PFSK-1 (cell line): ENCODE data around the gene RBM15.

Experiments
- FOXP2 ChIP-seq: optimal IDR thresholded peaks from 2 replicates; pipeline ENCODE3; 2011; ENCODE audit warnings: borderline replicate concordance, control low read depth, inconsistent platforms; ENCODE audit not compliant: insufficient read depth; ENCODE audit errors: extremely low read length, extremely low read depth
- POLR2AphosphoS5 ChIP-seq: IDR thresholded peaks from 2 replicates; pipeline ENCODE4 v1.6.1; 2012; ENCODE audit warnings: low read depth, mild to moderate bottlenecking, control low read depth, low read length, moderate library complexity
- SIN3A ChIP-seq: IDR thresholded peaks from 2 replicates; pipeline ENCODE4 v1.6.1; 2012; ENCODE audit warnings: mild to moderate bottlenecking, low read length, moderate library complexity, borderline replicate concordance; ENCODE audit not compliant: insufficient read depth
- TAF1 ChIP-seq: IDR thresholded peaks from 2 replicates; pipeline ENCODE4 v1.6.1; 2012; ENCODE audit warnings: low read length, control low read depth, borderline replicate concordance; ENCODE audit not compliant: insufficient read depth
- TF ChIP-seq, protein P1 (sequence below), 2 experiments: IDR thresholded peaks; 2 replicates each; pipeline versions ENCODE4 v1.6.1 to v1.8.0; 2011 to 2012; ENCODE audit warnings: low read depth in 2 of 2, low read length in 2 of 2, control low read depth in 1 of 2, inconsistent platforms in 1 of 2, mild to moderate bottlenecking in 1 of 2, moderate library complexity in 1 of 2; ENCODE audit not compliant: insufficient read depth in 1 of 2

DNA sequence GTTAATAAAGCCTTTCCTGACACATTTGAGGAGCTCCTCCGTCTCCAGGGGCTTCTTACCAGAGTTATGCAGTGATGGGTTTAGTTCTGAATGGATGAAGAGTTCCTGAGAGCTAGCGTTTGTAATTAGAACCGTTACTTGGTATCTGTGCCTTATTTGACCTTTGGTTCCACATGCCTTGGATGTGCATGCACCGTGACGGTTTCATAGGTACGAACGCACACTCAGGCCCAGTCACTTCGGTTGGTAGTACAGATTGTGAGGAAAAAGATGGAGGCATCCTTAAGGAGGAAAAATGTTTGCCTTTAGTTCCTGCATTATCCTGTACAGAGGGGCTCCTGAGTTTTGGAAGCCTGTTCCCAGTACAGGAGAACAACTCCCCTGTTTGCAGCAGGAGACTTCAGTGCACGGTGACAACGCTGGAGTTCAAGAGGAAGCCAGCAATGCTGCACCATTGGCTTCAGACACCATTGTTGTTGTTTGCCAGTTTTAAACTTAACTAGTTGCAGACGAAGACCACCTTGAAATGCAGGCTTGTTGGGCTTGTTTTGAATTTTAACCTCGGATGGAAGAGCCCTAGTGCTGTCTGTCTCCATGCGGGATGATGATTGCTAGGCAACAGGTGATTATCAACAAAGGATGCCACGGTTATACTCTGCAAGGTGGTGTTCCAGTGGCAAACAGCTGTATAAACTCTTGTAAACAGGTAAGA lies 8.2 kb downstream of the RBM15 start:
- TF ChIP-seq TAF1: no peak
- TF ChIP-seq, protein P1, sequence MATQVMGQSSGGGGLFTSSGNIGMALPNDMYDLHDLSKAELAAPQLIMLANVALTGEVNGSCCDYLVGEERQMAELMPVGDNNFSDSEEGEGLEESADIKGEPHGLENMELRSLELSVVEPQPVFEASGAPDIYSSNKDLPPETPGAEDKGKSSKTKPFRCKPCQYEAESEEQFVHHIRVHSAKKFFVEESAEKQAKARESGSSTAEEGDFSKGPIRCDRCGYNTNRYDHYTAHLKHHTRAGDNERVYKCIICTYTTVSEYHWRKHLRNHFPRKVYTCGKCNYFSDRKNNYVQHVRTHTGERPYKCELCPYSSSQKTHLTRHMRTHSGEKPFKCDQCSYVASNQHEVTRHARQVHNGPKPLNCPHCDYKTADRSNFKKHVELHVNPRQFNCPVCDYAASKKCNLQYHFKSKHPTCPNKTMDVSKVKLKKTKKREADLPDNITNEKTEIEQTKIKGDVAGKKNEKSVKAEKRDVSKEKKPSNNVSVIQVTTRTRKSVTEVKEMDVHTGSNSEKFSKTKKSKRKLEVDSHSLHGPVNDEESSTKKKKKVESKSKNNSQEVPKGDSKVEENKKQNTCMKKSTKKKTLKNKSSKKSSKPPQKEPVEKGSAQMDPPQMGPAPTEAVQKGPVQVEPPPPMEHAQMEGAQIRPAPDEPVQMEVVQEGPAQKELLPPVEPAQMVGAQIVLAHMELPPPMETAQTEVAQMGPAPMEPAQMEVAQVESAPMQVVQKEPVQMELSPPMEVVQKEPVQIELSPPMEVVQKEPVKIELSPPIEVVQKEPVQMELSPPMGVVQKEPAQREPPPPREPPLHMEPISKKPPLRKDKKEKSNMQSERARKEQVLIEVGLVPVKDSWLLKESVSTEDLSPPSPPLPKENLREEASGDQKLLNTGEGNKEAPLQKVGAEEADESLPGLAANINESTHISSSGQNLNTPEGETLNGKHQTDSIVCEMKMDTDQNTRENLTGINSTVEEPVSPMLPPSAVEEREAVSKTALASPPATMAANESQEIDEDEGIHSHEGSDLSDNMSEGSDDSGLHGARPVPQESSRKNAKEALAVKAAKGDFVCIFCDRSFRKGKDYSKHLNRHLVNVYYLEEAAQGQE (IDR thresholded peaks at IDR 0.05; ENCODE audit: insufficient read depth in 1 of 2, low read depth in 2 of 2, low read length in 2 of 2): no peak
- peak; percentile 32; the same call in 1 of the 2 replicates for TF ChIP-seq POLR2AphosphoS5
- TF ChIP-seq FOXP2: no peak
- TF ChIP-seq SIN3A: no peak
